Activated CD4-positive, CD25-positive, alpha-beta regulatory T cell (primary cell): ENCODE data around the gene ZNF454.

Source experiments
- DNase-seq, 4 experiments: peaks; one replicate each; lab custom pipeline; 2025; lab: John Stamatoyannopoulos, UW

The ZNF454 gene

DNA sequence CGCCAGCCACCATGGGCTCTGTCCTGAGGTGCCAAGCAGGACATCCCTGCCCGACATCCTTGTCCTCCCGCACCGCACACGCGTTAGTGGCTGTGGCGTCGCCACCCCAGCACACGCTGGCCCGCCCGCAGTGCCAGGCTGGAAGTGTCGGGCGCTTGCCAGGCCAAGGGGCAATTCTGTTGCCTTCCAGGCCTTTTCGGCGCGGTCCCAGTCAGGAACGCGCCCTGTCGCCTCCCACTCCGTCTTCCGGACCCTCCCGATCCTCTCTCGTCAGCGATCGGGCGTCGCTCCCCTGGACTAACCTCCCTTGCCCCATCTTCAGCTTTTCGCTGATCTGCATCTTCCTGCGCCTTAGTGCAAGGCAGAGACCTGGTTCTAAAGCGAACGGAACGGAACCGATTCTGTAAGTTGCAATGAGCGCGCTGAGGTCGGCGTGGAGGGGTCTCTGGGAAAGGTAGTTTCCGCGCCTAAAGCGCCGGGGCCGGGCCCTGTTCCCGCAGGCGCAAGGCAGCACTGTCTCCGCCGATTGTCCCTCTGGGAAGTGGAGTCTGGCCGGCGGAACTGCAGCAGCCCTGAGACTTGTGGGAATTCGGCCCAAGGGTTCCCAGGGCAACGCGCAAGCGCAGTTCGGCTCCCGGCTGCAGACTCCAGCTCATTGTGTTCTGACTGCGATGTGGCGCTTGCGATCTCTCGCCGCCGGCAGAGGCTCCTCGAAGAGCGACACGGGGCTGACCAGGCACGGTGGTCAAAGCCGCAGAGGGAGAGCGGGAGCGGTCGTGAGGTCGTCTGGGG is at the start of gene ZNF454:
Gene ZNF454 (plus strand): TSS at position 630 of the 792 bp plus-strand sequence. CDS start 1,594 bp downstream, outside the sequence.
- no peak for DNase-seq

DNA sequence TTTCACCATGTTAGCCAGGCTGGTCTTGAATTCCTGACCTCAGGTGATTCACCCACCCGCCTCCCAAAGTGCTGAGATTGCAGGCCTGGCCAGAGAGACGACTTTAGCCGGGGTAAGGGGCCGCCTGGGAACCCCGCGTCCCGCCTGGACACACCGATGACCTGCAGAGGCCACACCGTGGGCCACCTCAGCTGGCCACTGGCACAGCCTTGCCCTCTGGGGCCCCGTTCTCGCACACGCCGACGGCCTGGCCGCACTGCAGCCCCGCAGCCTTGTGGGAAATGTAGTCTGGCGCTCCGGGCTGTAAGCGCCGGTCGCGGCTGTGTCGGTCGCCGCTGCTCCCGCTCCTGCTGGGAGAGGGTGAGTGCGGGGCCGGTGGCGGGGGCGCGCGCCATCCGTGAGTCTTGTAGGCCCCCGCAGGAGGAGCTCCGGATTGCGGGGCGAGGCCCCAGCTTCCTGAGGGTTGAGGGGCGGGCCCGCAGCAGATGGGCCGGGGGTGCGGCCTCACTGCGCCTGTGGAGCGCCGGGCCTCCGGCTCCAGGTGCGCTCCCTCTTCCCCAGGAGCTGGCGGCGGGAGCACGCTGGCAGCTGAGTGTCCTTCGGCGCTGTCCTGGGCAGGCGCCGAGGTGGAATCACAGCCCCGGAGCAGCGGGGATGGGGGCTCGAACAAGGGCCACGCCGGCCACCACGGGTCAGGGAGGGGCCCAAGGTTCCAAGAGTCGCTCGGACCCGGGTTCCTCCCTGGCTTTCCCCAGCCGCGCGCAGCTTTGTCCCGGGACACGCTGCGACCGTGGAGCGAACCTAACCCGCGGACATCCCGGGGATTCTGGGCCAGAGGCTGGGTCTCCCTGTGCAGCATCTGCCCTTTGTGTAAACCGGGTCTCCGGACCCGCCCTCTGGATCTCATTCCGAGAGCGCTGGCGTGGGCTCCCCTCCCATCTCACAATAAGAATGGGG is 45.1 kb upstream of the ZNF454 start, which contains the start of gene ZFP2:
Gene ZFP2 (plus strand): TSS at position 299 of the 957 bp plus-strand sequence. CDS start 35,401 bp downstream, outside the sequence.
- no peak for DNase-seq

DNA sequence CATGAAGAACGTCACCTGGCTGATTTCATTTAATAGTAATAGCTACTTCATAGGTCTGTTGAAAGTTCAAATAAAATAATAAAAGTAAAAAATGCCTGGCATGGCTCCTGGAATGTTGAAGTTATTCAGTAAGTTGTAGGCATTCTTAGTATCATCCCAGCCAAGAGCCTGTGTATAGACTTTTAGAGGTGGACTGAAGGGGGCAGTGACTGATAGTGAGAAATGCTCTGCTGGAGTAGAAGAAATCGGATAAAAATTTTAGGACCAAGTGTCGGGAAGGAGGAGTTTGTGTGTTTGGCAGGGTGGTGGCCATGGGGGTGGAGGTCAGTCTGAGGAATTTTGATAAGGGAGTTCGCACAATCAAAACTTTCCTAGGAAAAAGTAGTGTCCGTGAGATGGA is 41.7 kb upstream of the ZNF454 start:
- DNase-seq, result no peak

DNA sequence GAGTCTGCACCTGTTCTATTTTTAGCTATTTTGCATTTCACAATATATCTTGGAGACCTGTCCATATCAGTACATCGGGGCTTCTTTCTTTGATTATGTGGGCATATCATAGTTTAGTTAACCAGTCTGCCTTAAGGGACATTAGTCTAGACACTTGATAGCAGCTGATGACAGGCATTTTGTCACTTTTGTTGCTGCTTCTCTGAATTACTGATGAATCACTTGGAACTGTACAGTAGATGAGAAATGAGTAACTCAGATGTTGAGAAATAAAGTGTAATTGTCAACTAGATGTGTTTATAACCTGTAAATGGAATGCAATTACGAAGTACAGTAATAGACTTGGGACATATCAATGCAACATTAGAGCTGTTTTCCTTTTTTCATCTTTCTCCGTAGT is 38.1 kb upstream of the ZNF454 start:
- no peak for DNase-seq

DNA sequence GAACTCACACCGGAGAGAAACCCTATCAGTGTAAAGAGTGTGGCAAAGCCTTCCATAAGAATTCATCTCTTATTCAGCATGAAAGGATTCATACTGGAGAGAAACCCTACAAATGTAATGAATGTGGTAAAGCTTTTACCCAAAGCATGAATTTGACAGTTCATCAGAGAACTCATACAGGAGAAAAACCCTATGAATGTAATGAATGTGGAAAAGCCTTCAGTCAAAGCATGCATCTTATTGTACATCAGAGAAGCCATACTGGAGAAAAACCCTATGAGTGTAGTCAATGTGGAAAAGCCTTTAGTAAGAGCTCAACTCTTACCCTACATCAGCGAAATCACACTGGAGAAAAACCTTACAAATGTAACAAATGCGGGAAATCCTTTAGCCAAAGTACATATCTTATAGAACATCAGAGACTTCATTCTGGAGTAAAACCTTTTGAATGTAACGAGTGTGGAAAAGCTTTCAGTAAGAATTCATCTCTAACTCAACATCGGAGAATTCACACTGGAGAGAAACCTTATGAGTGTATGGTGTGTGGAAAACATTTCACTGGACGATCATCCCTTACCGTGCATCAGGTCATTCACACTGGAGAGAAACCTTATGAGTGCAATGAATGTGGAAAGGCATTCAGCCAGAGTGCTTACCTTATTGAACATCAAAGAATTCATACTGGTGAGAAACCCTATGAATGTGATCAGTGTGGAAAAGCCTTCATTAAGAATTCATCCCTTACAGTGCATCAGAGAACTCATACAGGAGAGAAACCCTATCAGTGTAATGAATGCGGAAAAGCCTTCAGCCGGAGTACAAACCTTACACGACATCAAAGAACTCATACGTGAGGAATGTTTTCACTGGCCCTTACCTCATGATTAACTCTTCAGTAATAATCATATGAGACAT is 8.9 kb upstream of the ZNF454 start:
- no peak for DNase-seq

DNA sequence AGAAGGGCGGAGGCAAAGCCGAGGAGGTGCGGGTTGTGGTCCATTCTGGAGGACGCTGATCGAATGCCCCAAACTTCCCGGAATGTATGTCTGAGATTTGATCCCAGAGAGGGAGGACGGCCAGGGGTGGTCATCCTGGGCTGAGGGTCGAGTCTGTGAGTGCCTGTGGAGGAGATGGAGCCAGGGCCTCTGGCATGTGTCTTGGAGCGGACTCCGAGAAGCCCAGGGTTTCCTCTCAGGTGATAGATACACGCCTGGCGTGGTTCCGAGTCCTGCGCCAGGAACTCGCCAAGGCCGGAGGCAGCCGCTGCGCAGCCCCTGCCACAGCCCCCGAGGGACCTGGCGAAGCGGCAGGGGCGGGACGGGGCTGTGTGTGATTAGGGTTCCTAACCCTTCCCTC is 363 bp downstream of the ZNF454 start:
- no peak for DNase-seq

DNA sequence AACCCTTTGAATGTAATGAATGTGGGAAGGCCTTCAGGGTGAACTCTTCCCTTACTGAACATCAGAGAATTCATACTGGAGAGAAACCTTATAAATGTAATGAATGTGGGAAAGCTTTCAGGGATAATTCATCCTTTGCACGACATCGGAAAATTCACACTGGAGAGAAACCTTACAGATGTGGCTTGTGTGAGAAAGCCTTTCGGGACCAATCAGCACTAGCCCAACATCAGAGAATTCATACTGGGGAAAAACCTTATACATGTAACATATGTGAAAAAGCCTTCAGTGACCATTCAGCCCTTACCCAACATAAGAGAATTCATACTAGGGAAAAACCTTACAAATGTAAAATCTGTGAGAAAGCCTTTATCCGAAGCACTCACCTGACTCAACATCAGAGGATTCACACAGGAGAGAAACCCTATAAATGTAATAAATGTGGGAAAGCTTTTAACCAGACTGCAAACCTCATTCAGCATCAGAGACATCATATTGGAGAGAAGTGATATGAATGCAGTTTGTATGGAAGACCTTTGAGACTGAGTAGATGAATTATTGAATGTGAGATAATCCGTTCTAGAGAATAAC is 24.6 kb downstream of the ZNF454 start:
- DNase-seq, result no peak

DNA sequence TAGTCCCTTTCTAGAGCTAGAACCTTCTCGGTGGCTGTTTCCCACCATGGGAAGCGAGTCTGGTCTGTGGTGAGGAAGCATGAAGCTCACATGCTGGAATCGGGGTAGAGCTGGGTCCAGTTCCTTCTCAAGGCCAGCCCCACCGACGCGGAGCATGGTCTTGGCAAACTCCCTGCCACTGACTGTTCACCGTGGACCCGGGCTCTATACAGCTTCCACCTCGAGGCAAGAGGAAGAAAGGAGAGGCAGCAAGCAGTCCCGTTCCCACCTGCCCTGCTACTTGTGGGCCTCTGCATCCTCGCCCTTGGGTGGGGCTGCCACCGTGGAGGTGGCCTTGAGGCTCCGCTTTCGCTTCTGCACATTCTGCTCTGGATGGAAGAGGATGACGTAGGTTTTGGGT is 40.4 kb downstream of the ZNF454 start:
- no peak for DNase-seq

DNA sequence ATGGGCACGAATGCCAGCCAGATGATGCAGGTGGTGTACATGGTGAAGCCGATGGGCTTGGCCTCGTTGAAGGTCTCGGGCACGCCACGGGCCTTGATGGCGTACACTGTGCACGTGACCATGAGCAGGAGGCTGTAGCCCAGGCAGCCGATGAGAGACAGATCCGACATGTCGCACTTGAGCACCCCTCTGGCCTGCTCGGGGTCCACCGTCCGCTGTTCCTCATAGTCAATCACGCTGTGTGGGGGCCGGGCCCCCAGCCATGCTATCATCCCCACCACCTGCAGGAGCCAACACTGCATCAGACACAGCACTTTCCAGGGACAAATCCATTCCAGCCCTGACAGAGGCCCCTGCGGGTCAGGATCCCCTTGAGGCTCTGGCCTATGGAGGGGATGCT is 41.9 kb downstream of the ZNF454 start:
- DNase-seq, result no peak

DNA sequence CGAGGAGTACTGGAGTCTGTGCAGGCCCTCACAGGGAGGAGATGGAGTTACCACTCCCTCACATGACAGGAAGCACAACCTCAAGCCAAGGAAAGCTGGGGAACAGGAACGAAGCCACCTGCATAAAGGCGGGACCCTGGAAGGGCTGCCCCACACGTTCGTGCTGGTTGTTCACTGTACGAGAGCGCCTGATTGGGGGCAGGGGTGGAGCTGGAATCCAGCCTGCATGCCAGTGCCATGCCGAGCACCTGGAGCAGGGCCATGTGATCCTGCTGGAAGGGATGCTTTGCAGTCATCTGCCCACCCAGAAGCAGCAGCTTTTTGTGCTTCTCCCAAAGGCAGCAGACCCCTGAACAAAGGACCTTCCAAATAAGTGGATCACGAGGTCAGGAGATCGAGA is 42.7 kb downstream of the ZNF454 start:
- DNase-seq, result no peak

DNA sequence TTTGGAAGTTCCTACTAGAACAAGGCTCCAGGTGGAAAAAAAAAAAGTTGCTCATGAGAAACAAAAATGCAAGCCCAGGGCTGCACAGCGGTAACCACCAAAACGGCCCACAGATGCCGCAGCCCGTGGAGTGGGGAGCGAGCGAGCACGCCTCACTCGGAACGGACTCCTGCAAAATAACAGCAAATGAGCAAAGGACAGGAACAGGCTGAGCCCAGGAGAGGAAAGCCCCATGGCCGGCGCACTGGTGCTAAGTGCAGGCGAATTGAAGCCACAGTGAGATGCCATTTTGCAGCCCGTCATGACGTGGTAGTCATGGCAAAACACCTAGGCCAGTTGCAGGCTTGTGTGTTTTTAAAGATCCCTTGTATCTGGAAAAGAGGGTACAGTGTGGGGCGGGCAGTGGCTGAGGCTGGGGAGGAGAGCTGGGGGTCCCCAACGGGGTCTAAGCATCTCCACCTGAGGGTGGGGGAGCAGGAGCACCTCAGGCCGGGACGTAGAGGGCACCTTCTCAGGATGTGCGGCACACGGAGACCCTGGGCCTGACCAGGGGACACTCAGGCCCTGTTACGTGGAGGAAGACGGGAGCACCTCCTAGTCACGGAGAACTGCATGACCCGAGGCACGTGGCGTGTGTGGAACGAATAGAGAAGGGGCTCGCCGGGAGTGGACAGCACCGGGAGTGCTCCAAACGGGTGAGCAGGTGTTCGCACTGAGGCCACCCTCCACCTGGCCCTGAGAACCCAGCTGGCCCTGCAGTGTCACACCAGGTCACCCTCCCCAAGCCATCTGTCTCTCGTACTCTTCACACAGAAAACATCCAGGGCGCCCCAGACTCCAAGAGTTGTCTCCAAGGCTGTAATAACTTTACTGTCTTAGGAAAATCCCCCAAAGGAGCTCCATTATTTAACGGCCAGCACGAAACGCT is 43.4 kb downstream of the ZNF454 start:
- DNase-seq, result no peak

DNA sequence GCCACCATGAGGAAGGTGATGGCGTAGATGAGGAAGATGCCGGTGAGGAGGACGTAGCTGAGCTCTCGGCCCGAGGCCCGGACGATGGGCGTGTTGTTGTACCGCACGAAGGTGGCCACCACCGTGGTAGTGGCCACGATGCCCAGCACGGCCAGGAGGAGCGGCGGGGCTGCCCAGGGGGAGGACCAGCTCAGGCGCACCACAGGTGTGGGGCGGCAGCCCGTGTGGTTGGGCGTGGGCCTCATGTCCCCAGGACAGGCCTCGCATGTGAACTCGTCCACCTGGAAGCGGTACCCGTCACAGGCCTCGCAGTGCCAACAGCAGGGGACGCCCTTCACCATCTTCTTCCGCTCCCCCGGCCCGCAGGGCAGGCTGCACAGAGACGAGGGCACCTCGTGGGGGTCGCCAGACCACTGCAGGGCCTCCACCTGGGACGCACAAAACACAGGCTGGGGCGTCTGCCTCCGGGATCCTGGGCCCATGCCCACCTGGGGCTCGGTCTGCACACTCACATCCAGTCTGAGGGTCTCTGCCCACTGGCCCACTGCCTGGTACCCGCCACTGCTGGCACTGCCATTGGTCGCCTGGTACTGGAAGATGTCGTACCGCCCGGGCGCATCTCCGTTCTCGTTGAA is 45.4 kb downstream of the ZNF454 start:
- DNase-seq, result no peak

DNA sequence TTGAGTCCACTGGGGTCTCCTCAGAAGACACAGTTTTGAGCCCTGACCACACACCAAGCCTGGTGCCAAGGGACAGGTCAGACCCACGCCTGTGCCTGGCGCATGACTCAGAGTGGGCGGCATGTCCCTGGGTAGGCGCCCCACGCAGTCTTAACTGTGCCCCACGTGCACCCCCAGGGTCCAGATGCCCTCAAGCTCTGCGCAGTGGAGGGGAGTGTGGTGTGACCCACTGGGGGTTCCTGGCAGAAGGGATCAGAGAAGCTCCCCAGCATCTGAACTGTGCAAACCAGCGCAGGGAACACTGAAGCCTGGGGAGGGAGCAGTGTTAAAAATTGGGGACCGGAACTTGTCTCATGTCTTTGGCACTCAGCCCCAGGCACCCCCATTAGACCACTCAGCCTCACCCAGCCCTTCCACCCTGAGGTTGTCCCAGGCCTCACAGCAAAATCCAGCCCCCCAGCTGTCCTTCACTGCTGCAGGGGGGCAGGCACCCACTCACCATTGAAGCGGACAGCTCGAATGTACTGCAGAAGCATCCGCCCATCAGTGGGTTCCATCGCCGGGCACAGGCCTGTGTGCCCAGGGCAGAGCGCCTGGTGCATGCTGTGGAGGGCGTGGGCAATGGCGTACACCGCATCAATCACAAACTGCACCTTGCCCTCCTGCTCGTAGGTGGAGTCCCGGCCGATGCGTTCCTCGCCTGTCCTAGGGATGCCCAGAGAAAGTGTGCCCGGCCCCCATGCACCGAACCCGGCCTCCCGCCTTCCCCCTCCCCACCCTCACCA is 47.6 kb downstream of the ZNF454 start:
- no peak for DNase-seq

DNA sequence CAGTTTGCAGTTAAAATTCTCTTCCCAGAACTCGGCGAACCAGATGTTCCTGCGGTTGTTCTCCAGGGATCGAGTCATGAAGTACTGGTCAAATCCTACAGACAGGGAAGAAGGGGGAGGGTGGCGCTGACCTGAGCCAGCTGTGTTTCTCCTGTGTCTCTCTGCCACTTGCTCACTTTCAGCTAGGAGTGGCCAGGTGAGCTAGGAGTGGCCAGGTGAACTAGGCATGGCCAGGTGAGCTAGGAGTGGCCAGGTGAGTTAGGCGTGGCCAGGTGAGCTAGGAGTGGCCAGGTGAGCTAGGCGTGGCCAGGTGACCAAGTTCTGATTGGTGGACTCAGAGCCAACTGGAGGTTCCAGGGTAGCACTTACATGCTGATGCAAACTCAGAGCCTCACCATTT is 48.3 kb downstream of the ZNF454 start:
- no peak for DNase-seq

DNA sequence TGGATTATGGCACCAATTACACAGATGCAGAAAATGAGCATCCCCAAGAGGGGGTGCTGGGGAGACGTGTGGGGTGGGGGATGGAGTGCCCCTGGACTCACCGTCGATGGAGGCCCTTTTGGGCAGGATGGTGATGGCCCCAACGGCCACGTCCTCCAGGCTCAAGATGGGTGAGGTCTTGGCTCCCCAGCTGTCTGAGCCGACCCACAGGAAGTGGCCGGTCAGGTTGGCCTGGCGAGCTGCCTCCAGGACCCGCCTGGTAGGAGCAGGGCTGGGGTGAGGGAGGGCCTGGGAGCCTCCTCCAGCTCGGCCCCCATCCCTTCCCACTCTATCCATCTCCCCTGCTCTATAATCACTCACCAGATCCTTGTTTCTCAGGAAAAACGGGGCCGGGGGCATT is 49.5 kb downstream of the ZNF454 start:
- no peak for DNase-seq

DNA sequence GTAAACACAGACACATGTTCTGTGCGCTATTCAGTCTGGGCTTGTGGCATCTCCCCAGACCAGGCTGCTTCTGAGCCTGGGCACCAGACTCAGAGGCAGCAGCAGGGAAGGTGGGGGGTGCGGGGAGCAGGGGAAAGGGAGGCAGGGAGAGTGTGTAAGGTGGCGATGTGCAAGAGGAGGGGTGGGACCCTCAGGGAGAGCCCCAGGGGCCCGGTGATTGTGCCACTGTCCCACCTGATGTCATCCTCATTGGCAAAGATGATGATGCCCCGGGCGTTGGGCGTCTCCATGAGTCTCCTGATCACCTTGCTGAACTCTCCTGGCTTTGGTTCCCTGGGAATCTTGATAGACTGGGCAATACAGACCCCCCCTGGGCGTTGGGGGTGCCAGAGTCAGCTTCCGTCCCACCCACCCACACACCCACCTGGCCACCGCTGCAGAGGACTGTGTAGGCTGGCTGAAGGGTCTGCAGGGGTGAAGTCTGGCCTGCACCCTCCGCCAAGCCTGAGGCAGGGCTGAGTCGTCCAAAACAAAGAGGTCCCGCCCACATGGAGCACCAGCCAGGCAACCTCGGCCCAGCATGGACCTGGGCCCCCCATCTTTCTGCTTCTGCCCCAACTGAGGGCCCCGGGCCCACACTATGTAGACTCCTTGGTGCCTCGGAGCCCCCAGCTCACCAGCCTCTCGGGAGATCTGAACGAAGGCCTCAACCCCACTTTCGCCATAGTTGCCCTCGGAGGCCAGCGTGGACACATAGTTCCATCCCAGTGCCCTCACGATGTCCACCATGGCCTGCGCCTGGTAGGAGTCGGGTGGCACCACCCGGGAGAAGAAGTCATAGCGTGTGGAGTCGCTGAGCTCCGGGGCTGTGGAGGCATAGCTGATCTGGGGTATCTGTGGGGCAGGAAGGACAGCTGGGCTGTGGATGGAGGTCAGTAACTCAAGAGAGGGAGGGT is 50.5 kb downstream of the ZNF454 start:
- no peak for DNase-seq

DNA sequence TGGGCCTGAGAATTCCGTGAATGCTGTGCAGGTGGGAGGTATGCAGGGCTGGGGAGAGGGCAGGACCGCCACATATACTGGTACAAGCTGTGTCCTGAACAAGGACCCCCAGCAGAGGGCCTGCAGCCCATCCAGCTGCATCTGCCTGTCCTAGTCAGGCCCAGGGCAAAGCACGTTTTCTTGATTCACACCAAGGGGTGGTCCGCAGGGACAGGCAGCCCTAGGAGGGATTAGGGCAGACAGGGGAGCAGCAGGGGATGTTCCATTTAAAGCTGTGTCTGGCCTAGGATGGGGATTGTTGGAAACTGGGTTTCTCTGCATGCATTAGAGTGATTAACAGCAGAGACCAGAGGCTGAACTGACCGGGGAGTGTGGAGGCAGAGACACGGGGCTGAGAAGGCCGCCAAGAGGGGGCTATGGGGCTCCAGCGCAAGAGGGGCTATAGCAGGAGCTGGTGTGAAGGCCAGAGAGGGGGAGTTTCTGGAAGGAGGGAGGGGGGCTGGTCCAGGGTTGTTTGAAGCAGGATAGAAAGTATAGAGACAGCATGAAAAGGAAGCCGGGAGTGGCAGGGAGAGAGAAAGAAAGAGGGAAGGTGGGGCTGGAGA is 51.4 kb downstream of the ZNF454 start:
- no peak for DNase-seq
